ENCODE results near the gene EIF5A.
A peak's percentile ranks its signal among the peaks of the same experiment; 100 is the strongest.

Gene EIF5A

DNA sequence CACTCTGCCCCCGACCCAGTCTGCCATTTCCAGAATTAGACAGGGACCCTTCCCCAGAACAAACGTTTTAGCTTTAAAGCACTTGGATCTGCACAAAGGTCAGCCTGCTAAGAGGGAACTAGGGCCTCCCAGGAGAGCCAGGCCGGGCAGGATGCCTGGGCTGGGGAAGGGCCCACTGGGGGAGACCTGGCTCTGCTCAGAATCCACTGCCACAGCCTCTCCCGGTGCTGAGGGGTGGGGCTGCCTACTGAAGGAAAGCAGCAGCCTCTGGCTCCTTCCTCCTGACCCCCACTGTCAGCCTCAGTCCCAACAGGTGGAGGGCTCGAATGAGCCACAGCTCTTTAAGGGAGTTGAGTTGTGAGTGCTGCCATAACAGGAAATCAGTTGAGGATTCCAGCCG is 14.7 kb upstream of the EIF5A start:
- in situ Hi-C loops (cut with MboI; ENCODE audit: low sequenced_read_pairs, unreplicated experiment): loop anchor here (25.0 kb wide), 1 partner anchor 255 kb away; the partner anchor contains the start of genes SLC16A11 and SLC16A13
- DNase-seq (ENCODE audit: low spot score): peak; percentile 34

DNA sequence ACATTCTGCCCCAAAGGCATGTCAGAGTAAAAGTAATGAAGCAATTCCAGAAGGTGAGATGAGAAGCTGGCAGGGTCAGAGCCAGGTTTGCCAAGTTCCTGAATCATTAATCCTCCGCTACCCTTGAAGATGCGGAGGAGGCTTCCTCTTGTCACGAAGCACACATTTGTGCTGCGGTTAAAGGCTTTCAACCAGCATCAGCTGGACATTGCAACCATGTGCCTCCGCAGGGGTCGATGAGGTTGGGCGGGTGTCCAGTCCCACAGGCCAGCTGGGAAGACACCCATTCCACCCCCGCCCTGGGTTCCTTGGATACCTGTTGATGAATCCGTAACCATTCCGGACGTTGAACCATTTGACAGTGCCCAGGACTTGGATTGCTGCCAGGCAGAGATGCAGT is 14.3 kb upstream of the EIF5A start:
- in situ Hi-C loops (cut with MboI; ENCODE audit: low sequenced_read_pairs, unreplicated experiment): loop anchor here (25.0 kb wide), 1 partner anchor 256 kb away; the partner anchor contains the start of genes SLC16A11 and SLC16A13
- TF ChIP-seq, protein P1, sequence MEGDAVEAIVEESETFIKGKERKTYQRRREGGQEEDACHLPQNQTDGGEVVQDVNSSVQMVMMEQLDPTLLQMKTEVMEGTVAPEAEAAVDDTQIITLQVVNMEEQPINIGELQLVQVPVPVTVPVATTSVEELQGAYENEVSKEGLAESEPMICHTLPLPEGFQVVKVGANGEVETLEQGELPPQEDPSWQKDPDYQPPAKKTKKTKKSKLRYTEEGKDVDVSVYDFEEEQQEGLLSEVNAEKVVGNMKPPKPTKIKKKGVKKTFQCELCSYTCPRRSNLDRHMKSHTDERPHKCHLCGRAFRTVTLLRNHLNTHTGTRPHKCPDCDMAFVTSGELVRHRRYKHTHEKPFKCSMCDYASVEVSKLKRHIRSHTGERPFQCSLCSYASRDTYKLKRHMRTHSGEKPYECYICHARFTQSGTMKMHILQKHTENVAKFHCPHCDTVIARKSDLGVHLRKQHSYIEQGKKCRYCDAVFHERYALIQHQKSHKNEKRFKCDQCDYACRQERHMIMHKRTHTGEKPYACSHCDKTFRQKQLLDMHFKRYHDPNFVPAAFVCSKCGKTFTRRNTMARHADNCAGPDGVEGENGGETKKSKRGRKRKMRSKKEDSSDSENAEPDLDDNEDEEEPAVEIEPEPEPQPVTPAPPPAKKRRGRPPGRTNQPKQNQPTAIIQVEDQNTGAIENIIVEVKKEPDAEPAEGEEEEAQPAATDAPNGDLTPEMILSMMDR (IDR thresholded peaks at IDR 0.05; ENCODE audit: borderline replicate concordance, control extremely low read depth, extremely low read depth, insufficient read depth, missing control alignments): no peak
- DNase-seq (ENCODE audit: low spot score): peak; percentile 12

More for the DNA sequence above, 14.7 kb upstream of the EIF5A start:
- TF ChIP-seq, protein P1 (IDR thresholded peaks at IDR 0.05; ENCODE audit: borderline replicate concordance, control extremely low read depth, extremely low read depth, insufficient read depth, missing control alignments): no peak

DNA sequence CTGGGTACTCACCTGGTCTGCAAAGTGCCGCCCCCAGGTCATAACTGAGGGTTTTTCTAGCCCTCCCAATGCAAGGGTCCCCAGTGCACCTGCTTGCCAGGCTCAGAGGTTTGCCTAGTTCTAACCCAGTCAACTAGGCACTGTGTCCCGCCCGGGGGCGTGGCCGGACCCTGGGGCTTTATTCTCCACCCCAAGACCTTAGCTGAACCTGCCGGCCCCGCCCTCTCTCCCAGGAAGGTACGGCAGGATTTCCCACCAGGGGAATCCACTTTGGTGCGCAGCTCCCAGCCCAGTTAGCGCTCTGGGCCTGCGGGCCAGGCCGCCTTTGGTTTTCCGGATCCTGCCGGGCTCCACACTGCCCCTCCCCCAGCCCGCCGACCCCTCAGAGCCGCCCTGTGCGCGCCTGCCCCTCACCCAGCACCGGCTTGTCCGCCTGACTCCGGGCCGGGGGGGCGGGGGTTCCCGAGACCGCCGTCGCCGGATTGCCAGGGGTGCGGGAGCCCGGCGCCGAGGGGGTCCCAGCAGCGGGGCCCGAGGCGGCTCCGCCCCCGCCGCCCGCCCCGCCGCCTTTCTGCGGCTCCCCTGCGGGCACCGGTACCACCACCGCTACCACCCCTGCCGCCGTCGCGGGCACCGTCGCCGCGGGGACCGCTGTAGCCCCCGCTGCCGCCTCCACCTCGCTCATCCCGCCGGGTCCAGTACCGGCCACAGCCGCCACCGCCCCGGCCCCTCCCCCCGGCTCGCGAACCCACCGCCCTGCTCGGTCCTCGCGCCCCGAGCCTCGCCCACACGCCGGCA is 13.4 kb upstream of the EIF5A start:
- TF ChIP-seq, protein P1 (IDR thresholded peaks at IDR 0.05; ENCODE audit: borderline replicate concordance, control extremely low read depth, extremely low read depth, insufficient read depth, missing control alignments): no peak
- no peak for DNase-seq (ENCODE audit: low spot score)
- in situ Hi-C loops (cut with MboI; ENCODE audit: low sequenced_read_pairs, unreplicated experiment): loop anchor here (25.0 kb wide), 1 partner anchor 257 kb away; the partner anchor contains the start of genes SLC16A11 and SLC16A13

DNA sequence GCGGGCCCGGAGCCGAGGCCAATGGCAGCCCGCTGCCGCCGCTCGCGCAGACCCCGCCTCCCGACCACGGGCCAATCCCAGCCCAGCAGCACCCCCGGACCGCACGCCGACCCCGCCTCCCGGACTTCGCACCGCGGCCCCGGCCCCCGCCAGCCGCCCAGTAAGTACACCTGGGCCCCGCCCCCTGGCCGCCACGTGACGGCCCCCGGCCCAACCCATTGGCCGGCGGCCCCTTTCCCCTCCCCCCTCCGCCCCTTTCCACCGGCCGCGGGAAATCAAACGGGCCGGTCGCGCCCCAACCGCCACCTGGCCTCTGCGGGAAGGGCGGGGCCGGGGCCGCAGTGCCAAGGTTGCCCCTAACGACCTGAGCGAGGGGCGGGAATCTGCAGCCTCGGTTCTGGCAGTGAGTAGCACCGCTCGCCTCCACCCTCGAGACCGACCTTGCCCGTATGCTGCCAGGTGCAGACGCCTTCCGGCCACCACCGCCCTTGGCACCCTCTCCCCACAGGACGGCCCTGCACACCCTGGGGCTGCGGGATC is 12.7 kb upstream of the EIF5A start, which contains the start of gene YBX2:
YBX2 (minus strand) TSS at position 26 of the 540 bp plus-strand sequence. CDS start 139 bp downstream, outside the sequence.
- in situ Hi-C loops (cut with MboI; ENCODE audit: low sequenced_read_pairs, unreplicated experiment): loop anchor here (25.0 kb wide), 1 partner anchor 257 kb away; the partner anchor contains the start of genes SLC16A11 and SLC16A13
- peak; percentile 89 for DNase-seq (ENCODE audit: low spot score)
- TF ChIP-seq, protein P1 (IDR thresholded peaks at IDR 0.05; ENCODE audit: borderline replicate concordance, control extremely low read depth, extremely low read depth, insufficient read depth, missing control alignments): no peak

DNA sequence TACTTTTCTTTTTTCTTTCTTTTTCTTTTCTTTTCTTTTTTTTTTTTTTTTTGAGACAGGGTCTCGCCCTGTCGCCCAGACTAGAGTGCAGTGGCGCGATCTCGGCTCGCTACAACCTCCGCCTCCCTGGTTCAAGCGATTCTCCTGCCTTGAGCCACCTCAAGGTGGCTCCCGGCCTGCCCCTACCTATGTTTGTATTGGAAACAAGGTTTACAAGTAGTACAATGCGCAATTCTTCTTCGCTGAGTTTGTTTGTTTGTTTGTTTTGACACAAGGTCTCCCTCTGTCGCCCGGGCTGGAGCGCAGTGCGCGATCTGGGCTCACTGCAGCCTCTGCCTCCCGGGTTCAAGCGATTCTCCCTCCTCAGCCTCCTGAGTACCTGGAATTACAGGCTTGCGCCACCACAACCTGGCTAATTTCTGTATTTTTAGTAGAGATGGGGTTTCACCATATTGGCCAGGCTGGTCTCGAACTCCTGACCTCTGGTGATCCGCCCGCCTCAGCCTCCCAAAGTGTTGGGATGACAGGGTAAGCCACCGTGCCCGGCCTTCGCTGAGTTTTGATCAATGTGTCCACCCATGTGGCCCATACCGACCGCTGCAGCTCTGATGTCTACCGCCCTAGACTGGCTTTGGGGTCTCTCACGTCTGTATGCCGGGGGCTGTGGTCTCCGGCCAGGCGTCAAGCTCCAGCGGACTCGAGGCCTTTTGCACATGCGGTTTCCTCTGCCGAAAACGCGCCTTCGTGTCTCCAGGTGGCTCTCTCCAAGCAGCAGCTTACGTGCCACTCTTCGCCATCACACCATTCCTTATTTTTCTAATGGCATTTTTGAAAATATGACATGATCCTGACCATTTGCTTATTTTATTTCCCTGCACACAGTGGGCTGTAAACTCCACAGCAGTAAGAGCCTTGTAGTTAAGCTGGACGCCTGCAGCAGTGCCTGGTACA is 11.9 kb upstream of the EIF5A start:
- TF ChIP-seq, protein P1 (IDR thresholded peaks at IDR 0.05; ENCODE audit: borderline replicate concordance, control extremely low read depth, extremely low read depth, insufficient read depth, missing control alignments): no peak
- no peak for DNase-seq (ENCODE audit: low spot score)
- in situ Hi-C loops (cut with MboI; ENCODE audit: low sequenced_read_pairs, unreplicated experiment): loop anchor here (25.0 kb wide), 1 partner anchor 258 kb away; the partner anchor contains the start of genes SLC16A11 and SLC16A13
